Right ventricle myocardium inferior (tissue), 1 donor: ENCODE data around the gene LILRA6. TPM values are rescaled to one million over a fixed set of nuclear protein-coding genes. Genes with fewer than 3 reads are reported as not detected.
"Not testable (repeated sequence)": the region's sequence is repeated elsewhere in the genome, so short reads cannot be mapped to it uniquely, and the experiment has no call there.

Experiments
- ATAC-seq: fragments of 200-7000 bp; cut with Tn5 transposase; one replicate; pipeline ENCODE4 v1.9.1; 2020; ENCODE audit warnings: mild to moderate bottlenecking, moderate library complexity
- DNase-seq: peaks from one replicate; pipeline ENCODE4 v3.0.0; 2021; ENCODE audit errors: missing footprints
- intact Hi-C: fragments of 100-400 bp; cut with DNase I; formaldehyde crosslinking; loops from one replicate; pipeline ENCODE4 v1.11.0; 2022
- total RNA-seq: library from RNA; stranded (reverse); fragmentation: NEBNext Ultra II Directional; extraction: Animal tissue kit (Norgen Biotek cat#: 25700); gene quantifications from one replicate; pipeline ENCODE4 v1.2.1, GENCODE V29; 2021
- donor health status: DM: no; HTN: yes; CAD: no; lungs with severe emphysema.

The LILRA6 gene
- total RNA-seq, 1 donor from 2014 or later = 2.7 TPM

DNA sequence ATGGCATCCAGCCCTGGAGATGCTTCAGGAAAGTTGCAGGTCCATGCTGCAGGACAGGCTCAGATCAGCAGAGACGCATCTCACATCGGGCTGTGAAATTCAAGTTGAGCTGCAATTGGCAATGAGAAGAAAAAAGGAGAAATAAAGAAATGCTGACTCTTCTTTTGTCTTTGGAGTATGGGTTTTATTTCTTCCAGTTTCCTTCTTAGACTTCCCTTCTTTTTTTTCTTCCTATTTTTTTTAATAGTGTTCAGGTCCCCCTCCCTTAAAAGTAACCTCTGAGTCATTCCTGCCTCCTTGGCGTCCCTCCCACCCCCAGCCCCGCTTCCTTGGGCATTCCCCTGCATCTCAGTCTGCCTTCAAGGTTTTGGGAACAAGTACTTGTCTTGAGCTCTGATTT, 29.0 kb upstream of the LILRA6 start:
- DNase-seq, intact Hi-C loops: not testable (repeated sequence)
- ATAC-seq = peak; percentile 63

DNA sequence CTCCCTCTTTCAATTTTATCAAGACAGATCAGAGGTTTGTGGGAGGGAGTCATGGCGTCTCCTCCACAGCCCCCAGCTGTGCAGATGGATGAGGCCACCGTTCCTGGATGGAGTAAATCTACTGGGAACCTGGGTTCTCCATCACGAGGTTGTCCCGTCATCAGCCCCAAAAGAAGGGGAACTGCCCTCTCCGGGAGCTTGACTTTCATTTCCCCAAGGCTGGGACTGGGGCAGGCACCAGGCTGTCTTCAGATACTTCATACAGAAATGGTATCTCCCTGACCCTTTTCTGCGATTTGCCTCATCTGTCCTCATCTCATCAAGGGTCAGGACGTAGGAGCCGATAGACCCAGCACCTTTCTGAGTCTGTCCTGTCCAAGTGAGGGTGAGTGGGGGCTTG, 28.5 kb upstream of the LILRA6 start:
- DNase-seq (no peak), ATAC-seq (peak; percentile 74)
- intact Hi-C loops = no loop called here

DNA sequence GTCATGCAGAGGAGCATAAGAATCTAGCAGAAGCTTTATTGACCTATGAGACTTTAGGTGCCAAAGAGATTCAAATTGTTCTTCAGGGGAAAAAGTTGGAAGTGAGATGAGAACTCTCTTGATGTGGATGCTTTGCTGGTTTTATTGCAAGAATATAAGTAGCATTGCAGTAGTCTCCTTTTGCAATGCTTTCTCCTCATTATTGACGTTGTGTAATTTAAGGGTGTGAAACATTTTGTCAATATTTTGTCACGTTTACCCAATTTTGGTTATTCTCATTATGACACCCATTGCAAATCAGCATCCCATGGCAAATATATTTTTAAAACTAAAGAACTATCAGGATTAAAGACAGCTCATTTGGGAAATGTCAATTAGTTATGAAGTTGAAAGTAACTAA, 26.3 kb upstream of the LILRA6 start:
- no peak for ATAC-seq
- intact Hi-C loops = no loop called here
- DNase-seq = no peak

DNA sequence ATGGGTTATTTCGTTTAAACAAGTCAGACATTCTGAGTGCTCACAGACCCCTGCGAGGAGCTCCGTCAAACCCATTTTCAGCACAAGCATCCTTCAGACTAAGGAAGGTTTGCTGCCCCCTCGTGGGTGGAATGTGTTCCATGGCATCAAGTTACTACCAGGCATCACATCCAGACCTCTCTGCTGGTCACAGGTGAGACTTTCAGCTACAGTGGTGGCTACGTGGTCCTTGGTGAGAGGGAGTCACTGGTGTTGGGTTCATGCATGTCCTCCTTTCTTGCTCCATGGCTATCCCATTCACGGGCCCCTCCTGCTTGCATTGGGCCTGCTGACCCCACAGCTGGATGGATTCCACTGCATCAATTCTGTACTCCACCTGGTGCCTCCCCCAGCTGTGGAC, 23.5 kb upstream of the LILRA6 start:
- intact Hi-C loops = no loop called here
- peak; percentile 84 for DNase-seq
- ATAC-seq = peak; percentile 37

DNA sequence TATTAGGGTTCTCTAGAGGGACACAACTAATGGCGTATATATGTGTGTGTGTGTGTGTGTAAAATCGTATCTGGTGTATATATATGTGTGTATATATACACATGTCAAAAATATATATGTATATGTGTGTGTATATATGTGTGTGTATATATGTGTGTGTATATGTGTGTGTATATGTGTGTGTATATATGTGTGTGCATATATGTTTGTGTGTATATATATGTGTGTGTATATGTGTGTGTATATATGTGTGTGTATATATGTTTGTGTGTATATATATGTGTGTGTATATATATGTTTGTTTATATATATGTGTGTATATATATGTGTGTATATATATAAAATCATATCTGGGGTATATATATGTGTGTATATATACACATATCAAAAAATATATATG, 19.9 kb upstream of the LILRA6 start:
- ATAC-seq = no peak
- intact Hi-C loops = no loop called here
- no peak for DNase-seq

DNA sequence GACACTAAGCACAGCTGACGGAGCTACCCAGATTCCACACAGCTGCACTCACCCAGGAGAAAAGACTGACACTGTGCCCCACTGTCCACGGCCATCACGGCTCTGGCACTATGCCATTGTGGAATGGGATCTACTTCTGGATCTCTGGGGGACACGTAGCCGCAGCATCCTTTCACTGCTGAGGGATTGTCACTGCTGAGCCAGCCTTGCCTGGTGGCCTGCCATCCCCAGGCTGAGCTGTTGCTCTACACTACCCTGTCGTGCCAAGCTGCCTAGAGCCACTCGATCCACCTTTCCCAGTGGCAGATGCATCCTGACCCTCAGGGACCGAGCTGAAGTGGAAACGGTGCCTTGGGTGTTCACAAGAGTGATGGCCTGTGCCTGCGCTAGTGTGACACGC, 19.5 kb upstream of the LILRA6 start:
- DNase-seq = no peak
- ATAC-seq = no peak
- intact Hi-C loops = no loop called here

DNA sequence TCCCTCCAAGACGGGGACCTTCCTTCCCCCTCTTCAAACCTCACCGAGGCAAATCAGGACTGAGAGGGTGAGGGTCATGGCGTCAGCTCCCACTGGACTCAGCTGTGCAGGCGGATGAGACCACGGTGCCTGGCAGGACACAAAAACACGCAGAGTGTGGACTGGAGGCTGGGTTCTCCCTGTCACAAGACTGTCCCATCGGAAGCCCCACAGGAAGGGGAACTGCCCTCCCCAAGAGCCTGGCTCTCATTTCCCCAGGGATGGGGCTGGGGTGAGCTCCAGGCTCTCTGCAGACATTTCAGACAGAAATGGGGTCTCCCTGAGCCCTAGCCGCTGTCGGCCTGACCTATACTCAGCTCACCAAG, 14.5 kb upstream of the LILRA6 start, which contains the start of gene LILRB5:
Gene LILRB5, minus strand, starts transcription at position 158 of the 365 bp plus-strand sequence. Its CDS starts 80 bp downstream, at position 78.
- peak; percentile 51 for ATAC-seq
- DNase-seq = no peak
- intact Hi-C loops = no loop called here

DNA sequence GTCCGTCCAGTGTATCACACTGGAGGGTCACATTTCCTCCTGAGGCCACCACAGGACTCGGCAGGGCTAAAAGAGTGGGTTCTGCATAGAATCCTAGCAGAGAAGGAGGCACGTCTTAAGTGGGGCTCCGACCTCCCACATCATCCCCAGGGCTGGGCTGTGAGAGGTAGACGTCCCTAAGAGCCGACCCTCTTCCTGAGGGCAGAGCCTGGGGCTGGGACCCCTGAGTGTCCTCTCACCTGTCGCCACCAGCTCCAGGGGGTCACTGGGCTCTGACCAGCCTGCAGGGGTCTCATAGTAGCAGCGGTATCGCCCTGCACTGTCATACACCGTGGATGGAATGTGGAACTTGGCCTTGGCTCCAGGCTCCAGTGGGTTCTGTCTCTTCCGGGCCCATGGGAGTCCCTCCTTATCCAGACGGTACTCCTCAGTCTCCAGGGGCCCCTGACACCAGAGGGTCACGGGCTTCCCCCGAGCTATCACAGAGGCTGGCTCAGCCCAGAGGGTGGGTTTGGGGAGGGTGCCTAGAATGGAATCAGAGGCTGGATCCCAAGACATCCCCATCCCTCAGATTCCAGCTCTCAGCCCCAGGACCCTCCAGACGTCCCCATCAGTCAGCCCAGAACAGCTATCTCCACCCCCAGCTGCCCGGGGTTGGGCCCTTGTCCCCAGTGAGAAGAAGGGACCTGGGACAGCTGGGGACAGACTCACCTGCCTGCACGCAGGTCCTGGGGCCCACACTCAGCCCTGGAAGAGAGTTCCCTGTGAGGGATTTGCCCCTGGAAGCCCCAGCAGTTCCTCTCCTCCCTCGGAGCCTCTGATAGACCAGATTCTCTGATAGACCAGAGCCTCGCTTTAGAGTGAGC, 13.9 kb upstream of the LILRA6 start:
- intact Hi-C loops = no loop called here
- ATAC-seq = no peak
- DNase-seq = no peak

DNA sequence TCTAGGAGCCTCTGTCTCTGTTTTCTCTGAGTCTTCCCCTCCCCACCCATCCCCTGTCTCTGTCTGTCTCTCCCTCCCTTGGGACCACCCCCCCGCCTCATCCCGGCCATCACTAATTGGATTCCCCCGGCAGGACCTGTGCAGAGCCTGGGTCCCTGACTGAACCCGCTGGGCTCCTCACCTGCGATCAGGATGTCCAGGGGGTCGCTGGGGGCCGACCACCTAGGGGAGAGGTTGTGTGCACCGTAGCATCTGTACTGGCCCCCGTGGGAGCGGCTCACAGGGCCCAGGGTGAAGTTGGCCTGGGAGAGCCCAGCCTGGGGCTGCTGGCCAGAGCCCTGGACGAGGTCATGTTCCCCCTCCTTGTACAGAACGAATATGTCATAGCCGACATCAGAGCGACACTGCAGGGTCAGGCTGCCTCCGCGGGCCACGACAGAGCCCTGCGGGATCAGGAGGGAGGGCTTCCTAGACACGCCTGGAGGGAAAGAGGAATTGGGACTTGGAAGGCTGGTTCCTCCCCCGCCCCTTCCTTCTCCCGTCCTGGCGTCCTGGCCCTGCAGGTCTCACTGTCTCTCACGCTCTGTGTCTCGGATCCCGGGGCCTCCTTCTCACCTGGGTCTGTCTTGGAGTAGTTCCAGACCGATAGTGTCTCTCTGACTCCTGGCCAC, 12.7 kb upstream of the LILRA6 start:
- DNase-seq (no peak), ATAC-seq (no peak)
- intact Hi-C loops = no loop called here

DNA sequence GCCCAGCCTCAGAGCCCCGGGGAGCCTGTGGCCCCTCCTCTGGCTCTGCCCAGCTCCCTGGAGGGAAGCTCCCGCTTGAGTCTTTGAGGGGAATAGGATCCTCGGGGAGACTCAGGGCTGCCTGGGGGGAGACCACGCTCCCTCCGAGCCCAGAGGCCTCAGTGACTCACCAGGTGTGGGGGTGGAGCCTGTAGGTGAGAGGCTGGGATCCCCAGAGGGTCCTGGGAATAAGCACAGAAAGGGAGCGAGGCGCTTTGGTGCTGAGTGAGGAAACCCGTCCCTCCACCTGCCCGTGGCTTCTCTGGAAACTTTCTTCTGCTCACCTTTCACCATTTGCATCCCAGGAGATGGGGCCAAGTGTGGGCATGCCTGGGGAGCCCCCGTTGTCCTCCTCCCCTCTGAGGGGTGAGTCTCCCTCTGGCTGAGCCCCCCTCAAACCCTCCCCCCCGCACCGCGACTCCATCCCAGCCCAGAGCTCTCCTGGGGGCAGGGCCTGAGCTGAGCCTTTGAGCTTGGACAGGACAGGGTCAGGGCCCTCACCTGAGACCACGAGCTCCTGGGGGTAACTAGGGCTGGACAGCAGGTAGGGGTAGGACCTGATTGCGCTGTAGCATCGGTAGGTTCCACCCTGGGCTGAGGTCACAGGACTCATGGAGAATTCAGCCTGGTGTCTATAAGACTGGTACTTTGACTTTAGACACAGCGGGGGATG, 11.8 kb upstream of the LILRA6 start:
- intact Hi-C loops = no loop called here
- ATAC-seq = no peak
- DNase-seq = no peak

DNA sequence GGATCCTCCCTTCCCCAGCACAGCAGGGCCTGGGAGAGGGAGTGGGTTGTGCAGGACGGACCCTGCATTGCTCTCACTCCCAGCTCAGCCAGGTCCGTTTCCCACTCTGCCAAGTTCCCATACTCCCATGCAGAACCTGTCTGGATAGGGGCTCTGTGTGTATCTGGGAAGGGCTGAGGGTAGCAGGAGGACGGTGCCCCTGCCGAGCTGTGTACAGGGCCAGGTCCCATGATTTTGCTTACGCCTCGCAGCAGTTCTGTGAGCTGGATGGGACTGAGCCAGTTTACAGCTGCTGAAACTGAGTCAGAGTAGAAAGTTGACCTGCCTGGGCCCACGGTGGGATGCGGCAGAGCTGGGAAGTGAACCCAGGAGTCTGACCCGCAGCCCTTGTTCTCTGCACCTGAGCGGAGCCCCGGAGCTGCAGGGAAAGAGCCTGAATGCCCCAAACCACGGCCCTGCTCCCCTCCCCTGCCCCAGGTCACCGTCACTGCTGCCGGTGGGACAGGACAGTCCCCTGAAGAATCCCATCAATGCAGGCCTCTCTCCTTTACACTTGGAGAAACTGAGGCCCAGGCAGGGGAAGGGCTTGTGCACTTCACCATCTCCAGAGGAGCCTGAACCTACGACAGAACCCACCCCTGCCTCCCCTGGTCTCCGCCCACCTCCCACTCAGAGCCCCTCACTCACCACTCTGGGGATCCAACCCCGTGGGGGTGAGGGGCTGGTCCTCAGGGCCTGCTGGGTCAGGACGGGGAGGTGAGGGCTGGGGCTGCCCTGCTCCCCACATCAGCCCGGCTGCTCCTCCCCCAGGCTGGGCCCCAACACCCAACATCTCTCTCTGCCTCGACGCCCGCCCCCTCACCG, 11.0 kb upstream of the LILRA6 start:
- no peak for DNase-seq
- no peak for ATAC-seq
- intact Hi-C loops = no loop called here

DNA sequence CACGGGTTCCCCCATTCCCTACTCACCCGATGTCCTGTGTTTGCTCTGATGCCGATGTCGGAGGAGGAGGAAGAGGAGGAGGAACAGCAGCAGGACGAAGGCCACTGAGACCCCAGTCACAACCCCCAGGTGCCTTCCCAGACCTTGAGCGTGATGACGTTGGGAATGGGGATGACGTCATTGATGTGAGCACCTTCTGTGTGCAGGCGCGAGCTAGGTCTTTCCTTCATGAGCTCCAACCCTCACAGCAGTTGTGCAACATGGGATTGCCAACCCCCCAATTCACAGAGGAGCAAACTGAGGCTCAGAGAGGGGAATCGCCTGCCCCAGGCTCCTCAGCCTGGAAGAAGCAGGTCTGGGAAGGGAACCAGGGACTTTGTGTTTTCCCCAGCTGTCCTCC, 10.3 kb upstream of the LILRA6 start:
- intact Hi-C loops = no loop called here
- ATAC-seq (no peak), DNase-seq (no peak)

DNA sequence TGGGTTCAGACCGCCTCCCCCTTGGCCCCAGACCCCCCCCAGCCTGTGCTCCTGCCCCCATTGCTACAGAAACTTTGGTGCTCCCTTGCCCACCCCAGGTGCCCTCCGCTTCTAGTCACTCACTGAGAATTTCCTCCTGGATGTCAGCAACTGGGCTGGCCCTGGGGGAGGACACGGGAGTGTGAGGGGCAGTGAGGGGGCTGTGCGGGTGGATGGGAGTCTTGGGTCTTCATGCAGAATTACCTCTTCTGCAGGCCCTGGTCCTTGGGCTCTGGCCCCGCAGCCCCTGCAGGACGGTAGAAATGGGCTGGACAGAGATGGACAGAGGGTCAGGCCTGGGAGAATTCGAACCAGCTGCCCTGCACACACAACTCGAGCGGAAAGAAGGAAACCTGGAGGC, 9.7 kb upstream of the LILRA6 start:
- no peak for DNase-seq
- intact Hi-C loops = no loop called here
- ATAC-seq = no peak

DNA sequence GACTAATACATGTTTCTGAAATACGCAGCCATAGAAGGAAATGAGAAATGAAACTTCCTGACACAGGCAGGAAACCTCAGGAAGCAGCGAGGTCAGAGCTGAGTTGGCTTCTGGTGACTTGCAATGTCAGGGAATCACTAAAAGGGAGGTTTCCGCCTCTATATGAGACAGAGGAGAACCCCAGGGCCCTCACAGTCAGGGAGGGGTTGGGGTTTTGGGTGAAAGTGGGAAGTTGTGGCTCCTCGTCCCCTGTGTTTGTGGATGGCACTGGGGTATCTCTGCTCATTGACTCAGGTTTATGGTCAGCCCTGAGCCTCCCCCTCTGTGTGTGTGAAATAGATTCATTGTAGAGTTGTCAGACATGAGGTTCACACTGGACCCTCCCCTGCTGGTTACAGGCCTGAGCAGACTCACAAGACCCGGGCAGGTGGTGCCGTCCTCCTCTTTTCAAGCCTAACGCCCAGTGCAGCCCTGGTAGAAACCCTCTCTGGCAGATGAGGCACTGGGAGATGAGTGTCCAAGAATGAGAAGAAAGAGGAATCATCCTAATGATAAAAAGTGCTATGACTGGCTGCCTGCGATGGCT, 5.5 kb upstream of the LILRA6 start:
- peak; percentile 79 for DNase-seq
- intact Hi-C loops = no loop called here
- ATAC-seq = peak; percentile 87

DNA sequence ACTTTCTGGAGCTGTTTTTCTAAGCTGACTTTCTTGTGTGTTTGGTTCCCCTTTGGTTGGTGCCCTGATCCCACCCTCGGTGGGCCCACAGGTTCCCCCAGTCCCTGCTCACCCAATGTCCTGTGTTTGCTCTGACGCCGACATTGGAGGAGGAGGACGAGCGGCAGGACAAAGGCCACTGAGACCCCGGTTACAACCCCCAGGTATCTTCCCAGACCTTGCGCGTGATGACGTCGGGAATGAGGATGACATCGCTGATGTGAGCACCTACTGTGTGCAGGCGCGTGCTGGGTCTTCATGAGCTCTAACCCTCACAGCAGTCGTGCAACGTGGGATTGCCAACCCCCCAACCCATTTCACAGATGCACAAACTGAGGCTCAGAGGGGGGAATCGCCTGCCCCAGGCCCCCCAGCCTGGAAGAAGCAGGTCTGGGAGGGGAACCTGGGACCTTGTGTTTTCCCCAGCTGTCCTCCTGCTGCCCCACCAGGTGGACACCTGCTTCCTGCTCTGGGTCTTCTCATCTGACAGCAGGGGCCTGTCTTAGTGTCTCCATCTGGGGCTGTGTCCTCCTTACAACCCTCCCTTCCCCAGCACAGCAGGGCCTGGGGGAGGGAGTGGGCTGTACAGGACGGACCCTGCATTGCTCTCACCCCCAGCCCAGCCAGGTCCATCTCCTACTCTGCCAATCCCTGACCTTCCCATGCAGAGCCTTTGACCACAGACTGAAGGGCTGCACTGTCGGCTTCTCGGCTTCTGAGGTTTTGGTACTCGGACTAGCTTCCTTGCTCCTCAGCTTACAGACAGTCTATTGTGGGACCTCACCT, 4.7 kb upstream of the LILRA6 start:
- DNase-seq (no peak), ATAC-seq (no peak)
- intact Hi-C loops = no loop called here

DNA sequence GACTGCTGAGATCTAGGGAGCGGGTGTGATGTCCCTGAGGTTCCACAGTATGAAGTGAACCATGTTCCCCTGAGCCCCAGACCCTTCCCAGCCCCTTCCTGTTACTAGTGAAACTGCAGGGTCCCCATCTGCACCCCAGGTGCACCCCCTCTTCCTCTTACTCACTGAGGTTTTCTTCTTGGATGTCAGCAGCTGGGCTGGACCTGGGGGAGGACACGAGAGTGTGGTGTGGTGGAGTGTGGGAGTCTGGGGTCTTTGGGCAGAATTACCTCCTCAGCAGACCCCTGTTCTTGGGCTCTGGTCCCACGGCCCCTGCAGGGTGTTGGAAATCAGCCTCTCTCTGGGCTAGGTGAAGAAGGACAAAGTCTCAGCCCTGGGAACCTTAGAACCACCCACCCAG, 3.3 kb upstream of the LILRA6 start:
- DNase-seq (no peak), ATAC-seq (no peak)
- intact Hi-C loops = no loop called here

DNA sequence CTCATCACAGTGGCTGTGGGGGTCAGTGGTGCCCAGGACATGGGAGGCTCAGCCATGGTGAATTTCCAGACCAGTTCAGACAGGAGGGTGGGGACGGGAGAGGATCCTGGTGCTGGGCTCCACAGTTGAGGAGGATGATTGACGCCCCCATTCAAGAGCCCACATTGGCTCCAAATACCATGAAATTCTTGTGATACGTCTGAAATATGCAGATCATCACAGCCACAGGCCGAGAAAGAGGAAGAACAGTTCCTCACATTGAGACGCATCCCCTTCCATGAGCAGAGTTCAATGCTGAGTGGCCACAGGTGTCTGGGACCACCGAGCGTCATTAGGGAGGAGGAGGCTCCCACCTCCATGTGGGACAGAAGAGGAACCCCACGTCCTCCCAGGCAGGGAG, 1.2 kb upstream of the LILRA6 start:
- intact Hi-C loops, ATAC-seq: not testable (repeated sequence)

DNA sequence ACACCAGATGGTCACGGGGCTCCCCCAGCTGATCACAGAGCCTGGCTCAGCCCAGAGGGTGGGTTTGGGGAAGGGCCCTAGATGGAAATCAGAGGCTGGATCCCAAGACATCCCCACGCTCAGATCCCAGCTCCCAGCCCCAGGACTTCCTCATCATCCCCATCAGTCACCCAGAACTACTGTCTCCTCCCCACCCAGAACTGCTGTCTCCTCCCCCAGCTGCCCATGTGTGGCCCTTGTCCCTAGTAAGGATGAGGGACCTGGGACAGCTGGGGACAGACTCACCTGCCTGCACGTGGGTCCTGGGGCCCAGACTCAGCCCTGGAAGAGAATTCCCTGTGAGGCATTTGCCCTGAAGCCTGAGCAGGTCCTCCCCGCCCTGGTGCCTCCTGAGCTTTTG, 356 bp downstream of the LILRA6 start:
- DNase-seq, intact Hi-C loops, ATAC-seq: not testable (repeated sequence)

More for the DNA sequence above, 1.2 kb upstream of the LILRA6 start:
- not testable (repeated sequence) for DNase-seq
